HUES48 (cell line): ENCODE results near the gene FOXO1.

Experiments used
- H3K27ac ChIP-seq: one replicate; pipeline ENCODE4 v1.7.0; 2013; ENCODE audit warnings: low read depth, low read length, inconsistent platforms
- H3K27me3 ChIP-seq: 2 replicates; pipeline ENCODE4 v1.6.1; 2013; ENCODE audit warnings: mild to moderate bottlenecking, low read length; ENCODE audit not compliant: control insufficient read depth, insufficient read depth
- H3K36me3 ChIP-seq: 2 replicates; pipeline ENCODE4 v1.6.1; 2013; ENCODE audit warnings: low read length; ENCODE audit not compliant: control insufficient read depth, insufficient read depth
- H3K4me1 ChIP-seq: 2 replicates; pipeline ENCODE4 v1.6.1; 2013; ENCODE audit warnings: mild to moderate bottlenecking, low read length; ENCODE audit not compliant: control insufficient read depth, insufficient read depth
- H3K4me3 ChIP-seq: 2 replicates; pipeline ENCODE4 v1.5.1; 2013; ENCODE audit warnings: mild to moderate bottlenecking, low read depth, low read length
- H3K9ac ChIP-seq: 2 replicates; pipeline ENCODE4 v1.6.1; 2013; ENCODE audit warnings: mild to moderate bottlenecking, low read depth, low read length, moderate library complexity
- H3K9me3 ChIP-seq: 2 replicates; pipeline ENCODE4 v1.6.1; 2013; ENCODE audit warnings: low read length; ENCODE audit not compliant: control insufficient read depth, insufficient read depth

Gene FOXO1

DNA sequence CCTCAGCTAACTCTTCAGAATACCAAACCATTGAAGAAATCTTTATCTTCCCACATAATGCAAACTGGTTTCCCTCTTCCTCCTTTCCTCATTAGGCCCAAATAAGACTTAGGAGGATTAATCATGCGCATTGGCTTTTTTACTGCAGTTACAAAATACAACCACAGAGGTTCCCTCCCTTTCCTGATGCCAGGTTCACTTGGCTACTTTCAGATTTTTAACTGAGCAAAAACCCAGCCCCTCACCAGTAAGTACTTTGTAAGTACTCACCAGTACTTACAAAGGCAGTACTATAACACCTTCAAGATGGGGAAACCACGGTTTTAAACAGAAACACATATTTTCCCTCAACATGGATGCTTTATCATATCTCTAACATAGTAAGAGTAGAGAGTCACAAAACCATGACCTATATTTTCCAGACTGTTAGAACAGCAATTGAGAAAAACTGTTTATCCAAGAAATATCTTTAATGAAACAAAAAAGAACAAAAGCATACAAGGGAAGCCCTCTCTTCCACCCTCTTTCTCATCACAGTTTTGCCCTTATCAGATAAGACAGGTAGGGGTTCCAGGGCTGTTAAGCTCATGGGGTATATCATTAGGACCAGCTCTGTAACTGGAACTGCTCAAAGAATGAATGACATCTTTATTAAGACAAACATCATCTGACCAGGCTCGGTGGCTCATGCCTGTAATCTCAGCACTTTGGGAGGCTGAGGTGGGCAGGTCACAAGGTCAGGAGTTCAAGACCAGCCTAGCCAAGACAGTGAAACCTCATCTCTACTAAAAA, 12.7 kb downstream of the FOXO1 start:
- Histone ChIP-seq H3K9me3 (no peaks in the 10 kb centered on the region), H3K27me3 (no peaks in the 10 kb centered on the region), H3K4me3 (no peak overlapping the region)

GRCh38 chr13:40652588-40652940, 13.9 kb downstream of the FOXO1 start:
- peak overlapping the region; percentile 22 for H3K4me3 ChIP-seq
- H3K9me3 ChIP-seq, result no peaks in the 10 kb centered on the region
- H3K36me3 ChIP-seq, result no peaks in the 10 kb centered on the region
- peak overlapping the region; percentile 94 for H3K27ac ChIP-seq
- peaks cover 67% of the 10 kb centered on the region for H3K4me1 ChIP-seq
- H3K9ac ChIP-seq, result peak overlapping the region; percentile 52
- no peaks in the 10 kb centered on the region for H3K27me3 ChIP-seq

More for the DNA sequence above, 12.7 kb downstream of the FOXO1 start:
- Histone ChIP-seq H3K9ac (peak overlapping the region; percentile 10; the same call in 1 of the 2 replicates), H3K27ac (peak overlapping the region; percentile 94), H3K36me3 (no peaks in the 10 kb centered on the region), H3K4me1 (peaks cover 62% of the 10 kb centered on the region)

DNA sequence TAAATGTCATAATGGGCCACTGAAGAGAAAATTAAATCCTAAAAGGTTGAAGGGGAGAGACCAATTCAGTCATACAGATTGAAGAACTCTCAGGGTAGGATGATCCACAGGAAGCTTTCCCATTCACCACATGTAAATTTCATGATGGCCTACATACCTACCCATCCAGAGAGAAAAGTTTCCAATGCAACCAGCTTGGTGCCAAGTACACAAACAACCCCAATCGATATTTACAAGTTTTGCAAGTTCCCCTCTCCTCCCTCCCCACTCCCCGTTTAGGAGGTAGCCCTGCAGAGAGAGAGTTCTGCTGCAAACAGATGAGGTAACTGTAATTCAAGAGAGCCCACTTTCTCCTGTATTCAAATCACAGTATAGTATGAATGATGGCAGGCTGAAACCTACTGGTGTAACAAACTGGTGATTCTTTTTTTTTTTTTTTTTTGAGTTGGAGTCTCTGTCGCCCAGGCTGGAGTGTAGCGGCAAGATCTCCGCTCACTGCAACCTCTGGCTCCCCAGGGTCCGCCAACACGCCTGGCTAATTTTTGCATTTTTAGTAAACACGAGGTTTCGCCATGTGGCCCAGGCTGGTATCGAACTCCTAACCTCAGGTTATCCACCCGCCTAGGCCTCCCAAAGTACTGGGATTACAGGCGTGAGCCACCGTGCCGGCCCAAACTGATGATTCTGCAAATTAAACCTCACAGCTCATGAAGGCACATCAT, 14.4 kb downstream of the FOXO1 start:
- Histone ChIP-seq H3K4me3 (peak overlapping the region; percentile 22), H3K4me1 (peaks cover 73% of the 10 kb centered on the region), H3K9ac (peak overlapping the region; percentile 52), H3K9me3 (no peaks in the 10 kb centered on the region), H3K27me3 (no peaks in the 10 kb centered on the region), H3K27ac (peak overlapping the region; percentile 94), H3K36me3 (no peaks in the 10 kb centered on the region)

DNA sequence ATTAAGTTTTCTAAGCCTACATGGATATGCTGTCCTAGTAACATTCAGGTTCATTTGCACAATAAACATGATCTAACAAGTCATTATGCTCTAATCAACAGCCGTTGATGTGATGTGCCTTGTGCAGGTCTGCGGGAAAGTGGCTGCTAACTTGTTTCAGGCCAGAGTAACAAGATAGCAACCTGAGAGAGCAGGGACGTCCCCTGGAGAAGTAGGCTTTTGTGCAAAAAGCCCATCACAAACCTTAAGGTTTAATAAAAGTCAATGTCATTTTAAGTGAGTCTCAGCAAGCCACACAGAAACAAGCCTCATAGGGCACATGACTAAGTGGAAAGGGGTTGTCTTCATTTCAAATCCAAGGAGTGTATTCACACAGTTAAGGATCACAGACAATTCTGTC, 17.6 kb downstream of the FOXO1 start:
- Histone ChIP-seq H3K9ac (no peak overlapping the region), H3K4me1 (peaks cover 93% of the 10 kb centered on the region), H3K27ac (peak overlapping the region; percentile 94)

DNA sequence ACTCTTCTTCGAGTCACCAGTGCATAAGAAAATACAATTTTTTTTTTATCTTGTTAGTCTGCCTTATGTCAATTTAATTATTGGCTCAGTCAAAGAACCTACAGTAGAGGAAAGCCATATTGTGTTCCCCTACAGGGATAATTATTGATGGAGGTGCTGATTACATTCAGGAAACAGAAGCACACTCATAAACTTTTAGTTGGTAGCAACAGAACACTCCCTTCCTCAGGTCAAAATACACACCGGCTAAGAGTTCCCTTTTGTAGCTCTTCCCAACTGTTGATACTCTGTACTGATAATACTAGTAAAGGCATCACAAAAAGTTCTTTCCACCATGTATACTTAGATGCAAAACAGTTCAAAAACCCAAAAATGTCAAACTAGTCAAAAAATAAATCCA, 18.4 kb downstream of the FOXO1 start:
- Histone ChIP-seq H3K9ac (no peak overlapping the region), H3K9me3 (no peaks in the 10 kb centered on the region), H3K36me3 (no peaks in the 10 kb centered on the region; the same call in 1 of the 2 replicates), H3K27me3 (no peaks in the 10 kb centered on the region), H3K4me1 (peaks cover 85% of the 10 kb centered on the region), H3K4me3 (no peak overlapping the region), H3K27ac (peak overlapping the region; percentile 94)

More for the DNA sequence above, 17.6 kb downstream of the FOXO1 start:
- no peak overlapping the region for H3K4me3 ChIP-seq
- no peaks in the 10 kb centered on the region for H3K27me3 ChIP-seq
- no peaks in the 10 kb centered on the region for H3K9me3 ChIP-seq
- no peaks in the 10 kb centered on the region; the same call in 1 of the 2 replicates for H3K36me3 ChIP-seq

DNA sequence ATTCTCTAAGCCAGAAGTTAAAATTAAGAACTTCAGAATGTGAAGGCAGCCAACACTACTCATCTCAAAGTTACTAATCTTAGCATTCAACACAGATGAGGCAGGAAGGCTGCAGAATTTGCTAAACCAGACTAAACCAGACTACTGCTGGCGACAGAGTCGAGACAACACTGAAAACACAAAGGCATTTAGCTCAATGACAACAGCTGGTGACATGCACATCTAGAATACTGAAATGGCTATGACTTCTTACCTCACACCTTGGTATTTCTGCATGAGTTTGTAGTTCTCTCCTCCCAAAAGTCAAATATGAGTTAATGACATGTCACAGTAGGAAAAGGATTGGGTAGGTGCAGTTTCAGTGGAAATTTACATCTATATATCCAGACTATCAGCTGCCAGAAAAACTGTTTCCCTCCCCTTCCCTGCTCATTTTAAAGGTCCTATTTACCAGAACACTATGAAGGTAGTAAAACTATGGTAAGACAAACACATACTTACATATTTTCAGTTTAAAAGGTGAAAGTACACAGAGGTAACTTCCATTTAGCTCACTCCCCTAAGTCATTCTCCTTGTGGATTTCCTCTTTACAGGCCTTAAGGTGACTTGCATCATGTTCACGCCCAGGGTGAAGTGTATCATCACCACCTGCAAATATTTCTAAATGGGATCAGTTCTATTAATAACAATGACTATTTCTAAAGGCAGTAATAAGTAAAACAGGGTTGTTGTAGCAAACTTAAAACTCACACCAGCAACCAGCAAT, 21.4 kb downstream of the FOXO1 start:
- Histone ChIP-seq H3K9ac (no peak overlapping the region), H3K9me3 (no peaks in the 10 kb centered on the region), H3K27me3 (no peaks in the 10 kb centered on the region), H3K27ac (no peak overlapping the region), H3K4me1 (peaks cover 65% of the 10 kb centered on the region), H3K36me3 (no peaks in the 10 kb centered on the region; the same call in 1 of the 2 replicates), H3K4me3 (no peak overlapping the region)

DNA sequence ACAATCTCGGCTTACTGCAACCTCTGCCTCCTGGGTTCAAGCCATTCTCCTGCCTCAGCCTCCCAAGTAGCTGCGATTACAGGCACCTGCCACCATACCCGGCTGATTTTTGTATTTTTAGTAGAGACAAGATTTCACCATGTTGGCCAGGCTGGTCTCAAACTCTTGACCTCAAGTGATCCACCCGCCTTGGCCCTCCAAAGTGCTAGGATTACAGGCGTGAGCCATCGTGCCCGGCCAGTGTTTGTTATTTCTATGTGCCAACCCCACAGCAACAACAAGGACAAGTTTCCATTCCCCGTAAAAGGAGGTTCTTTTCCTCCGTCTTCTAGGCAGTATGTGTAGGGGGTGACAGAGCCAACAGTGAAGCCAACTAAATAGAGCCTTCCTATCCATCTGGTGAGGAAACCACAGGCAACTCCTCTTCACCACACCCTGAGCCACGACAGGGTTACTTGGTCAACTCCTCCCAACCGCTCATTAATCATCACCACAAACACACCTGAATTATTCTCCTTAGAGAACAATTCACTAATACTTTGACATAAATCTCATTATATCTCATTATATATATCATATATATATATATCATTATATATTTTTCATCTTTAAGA, 25.5 kb downstream of the FOXO1 start:
- Histone ChIP-seq H3K4me1 (peaks cover 50% of the 10 kb centered on the region), H3K27ac (no peak overlapping the region)

GRCh38 chr13:40640202-40640601, 26.2 kb downstream of the FOXO1 start:
- H3K4me1 ChIP-seq, result peaks cover 43% of the 10 kb centered on the region
- no peak overlapping the region for H3K27ac ChIP-seq
- H3K4me3 ChIP-seq, result no peak overlapping the region
- H3K36me3 ChIP-seq, result no peaks in the 10 kb centered on the region; the same call in 1 of the 2 replicates
- H3K27me3 ChIP-seq, result no peaks in the 10 kb centered on the region
- H3K9me3 ChIP-seq, result no peaks in the 10 kb centered on the region
- H3K9ac ChIP-seq, result no peak overlapping the region

More for the DNA sequence above, 25.5 kb downstream of the FOXO1 start:
- Histone ChIP-seq H3K27me3 (no peaks in the 10 kb centered on the region), H3K36me3 (no peaks in the 10 kb centered on the region; the same call in 1 of the 2 replicates), H3K4me3 (no peak overlapping the region), H3K9me3 (no peaks in the 10 kb centered on the region), H3K9ac (no peak overlapping the region)

DNA sequence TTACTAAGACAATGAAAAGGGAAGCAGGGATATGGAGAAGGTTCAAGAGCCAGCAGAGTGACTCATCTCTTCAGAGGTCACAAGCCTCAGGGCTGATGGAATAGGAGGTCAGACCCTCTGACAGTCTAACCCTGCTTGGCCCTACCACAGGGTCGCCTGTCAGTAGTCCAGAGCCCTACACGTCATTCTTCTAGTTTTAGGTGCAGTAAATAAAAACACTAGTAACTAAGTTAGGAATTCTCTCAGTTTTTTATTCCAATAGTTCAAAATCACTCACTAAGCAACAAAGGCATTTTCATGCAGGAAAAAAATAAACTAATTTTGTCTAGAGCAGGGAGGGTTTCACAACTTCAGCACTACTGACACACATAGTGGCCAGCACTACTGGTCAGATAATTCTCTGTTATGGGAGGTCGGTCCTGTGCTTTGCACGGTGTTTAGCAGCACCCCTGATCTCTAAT, 27.2 kb downstream of the FOXO1 start:
- H3K9ac ChIP-seq, result no peak overlapping the region
- no peaks in the 10 kb centered on the region for H3K9me3 ChIP-seq
- peaks cover 33% of the 10 kb centered on the region for H3K4me1 ChIP-seq
- H3K27ac ChIP-seq, result peak overlapping the region; percentile 34
- H3K36me3 ChIP-seq, result no peaks in the 10 kb centered on the region; the same call in 1 of the 2 replicates
- no peak overlapping the region for H3K4me3 ChIP-seq
- H3K27me3 ChIP-seq, result no peaks in the 10 kb centered on the region

- no peaks in the 10 kb centered on the region for H3K9me3 ChIP-seq
- H3K27ac ChIP-seq, result no peak overlapping the region
- H3K4me3 ChIP-seq, result no peak overlapping the region
- no peaks in the 10 kb centered on the region for H3K27me3 ChIP-seq
- H3K36me3 ChIP-seq, result no peaks in the 10 kb centered on the region
- H3K4me1 ChIP-seq, result peaks cover 34% of the 10 kb centered on the region
- no peak overlapping the region for H3K9ac ChIP-seq
These were observed 28.8 kb downstream of the FOXO1 start for GRCh38 chr13:40637643-40638042.
